NOMO-1 treated with DMSO at 0.1 percent for 48 hours (cell line): ENCODE data around the gene GBP1.
"Not testable (repeated sequence)": the region's sequence is repeated elsewhere in the genome, so short reads cannot be mapped to it uniquely, and the experiment has no call there.

Experiments used
- DNase-seq: peaks from one replicate; lab custom pipeline; 2025; ENCODE audit not compliant: unreplicated experiment; lab: John Stamatoyannopoulos, UW

GBP1 gene

DNA sequence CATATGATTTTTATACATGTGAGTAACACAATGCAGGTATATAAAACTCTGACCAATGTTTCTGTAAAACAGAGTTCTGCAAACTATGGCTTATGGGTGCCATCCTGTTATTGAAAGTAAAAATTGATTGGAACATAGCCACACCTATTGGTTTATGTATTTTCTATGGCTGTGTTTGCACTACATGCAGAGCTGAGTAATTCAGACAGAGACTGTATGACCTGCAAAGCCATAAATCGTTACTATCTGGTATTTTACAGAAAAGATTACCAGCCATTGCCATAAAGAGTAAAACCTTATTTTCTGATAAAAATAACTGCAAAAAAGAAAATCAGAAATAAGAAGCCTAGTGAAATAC is 13.1 kb downstream of the GBP1 start:
- DNase-seq = no peak

DNA sequence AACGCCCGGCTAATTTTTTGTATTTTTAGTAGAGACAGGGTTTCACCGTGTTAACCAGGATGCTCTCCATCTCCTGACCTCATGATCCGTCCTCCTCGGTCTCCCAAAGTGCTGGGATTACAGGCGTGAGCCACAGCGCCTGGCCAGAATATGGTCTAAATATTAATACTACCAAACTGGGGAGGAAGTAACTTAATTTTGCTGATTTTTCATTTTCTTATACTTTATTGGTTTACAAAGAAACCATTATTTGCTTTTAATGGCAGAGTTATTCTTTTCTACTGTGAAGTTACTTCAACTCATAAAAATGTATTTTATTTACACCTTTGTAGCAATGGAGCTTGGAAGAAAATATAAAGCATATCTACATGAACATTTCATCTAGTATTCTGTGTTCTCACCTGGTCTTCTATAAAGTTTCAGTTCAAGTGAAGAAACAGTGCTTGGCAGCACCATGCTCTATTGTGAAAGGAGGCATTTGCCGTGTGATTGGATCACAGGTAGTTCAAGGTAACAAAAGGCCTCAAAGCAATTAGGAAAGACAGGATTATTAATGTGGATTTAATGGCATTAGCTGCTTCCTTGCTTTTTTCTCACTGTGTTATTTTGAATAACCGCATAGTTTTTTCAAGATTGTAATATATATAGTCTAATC is 13.6 kb downstream of the GBP1 start:
- DNase-seq = no peak

DNA sequence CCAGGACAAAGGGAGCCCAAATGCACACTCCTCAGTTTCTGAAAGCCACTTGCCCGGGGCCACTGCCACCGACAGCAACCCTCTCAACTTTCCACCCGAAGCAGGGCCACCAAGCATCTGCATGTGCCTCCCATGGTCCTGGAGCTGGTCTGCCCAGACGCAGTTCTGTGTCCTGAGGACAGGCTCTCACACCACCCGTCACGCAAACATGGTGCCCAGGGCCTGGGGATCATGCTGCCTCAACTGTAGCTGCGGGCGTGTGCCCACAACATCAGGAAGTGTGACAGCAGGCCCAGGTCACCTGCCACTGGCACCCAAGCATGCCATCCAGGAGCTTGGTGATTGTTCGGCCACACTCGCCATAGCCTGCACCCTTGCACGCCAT is 14.4 kb downstream of the GBP1 start:
- DNase-seq = no peak

DNA sequence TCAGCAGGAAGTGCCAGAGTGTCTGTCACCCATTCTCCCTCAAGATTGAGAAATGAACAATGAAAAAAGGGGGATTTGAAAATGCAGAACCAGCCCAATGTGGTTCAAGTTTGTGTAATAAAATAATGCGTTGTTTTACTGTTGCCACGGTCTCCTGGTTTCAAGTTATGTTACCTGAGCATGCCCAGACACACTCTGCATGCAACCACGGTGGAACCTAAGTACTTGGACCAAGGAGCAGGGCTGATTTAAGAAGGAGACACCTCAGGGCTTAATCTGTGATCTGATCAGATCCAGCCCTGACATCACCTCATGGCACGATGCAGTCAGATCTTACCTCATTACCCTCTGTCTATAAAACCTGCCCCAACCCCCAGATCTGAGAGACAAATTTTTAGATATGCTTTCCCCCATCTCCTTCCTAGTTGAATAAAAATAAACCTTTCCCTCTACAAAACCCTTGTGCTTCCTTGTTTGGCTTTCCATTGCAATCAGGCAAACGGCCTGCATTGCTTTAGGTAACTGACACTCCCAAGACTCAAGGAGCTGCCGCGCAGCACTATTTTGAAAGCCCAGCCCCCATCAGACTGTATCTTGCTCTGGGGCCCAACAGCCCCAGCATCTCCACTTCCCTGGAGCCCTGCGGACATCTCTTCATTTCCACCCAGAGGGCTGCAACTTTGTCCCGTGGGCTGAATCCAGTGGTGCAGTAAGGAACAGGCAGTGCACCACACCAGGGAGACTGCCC is 14.9 kb downstream of the GBP1 start:
- DNase-seq = peak; percentile 62

DNA sequence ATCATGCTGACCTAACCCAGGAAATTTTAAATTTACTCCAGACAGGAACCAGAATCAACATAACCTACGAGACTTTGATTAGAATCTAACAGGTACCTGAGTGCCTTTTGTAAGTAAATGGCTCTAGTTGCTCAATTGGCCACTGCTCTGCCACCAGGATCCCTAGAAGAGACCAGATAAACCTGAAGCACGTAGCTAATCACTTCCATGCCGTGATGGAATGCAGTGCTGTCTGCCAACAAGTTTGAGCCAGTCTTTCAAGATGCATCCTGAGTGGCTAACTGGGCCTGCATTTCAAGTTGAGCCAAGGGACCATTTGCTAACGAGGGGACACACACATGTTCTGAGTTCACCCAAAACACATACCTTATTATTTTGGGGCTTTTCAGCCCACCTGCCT is 15.8 kb downstream of the GBP1 start:
- DNase-seq = not testable (repeated sequence)

DNA sequence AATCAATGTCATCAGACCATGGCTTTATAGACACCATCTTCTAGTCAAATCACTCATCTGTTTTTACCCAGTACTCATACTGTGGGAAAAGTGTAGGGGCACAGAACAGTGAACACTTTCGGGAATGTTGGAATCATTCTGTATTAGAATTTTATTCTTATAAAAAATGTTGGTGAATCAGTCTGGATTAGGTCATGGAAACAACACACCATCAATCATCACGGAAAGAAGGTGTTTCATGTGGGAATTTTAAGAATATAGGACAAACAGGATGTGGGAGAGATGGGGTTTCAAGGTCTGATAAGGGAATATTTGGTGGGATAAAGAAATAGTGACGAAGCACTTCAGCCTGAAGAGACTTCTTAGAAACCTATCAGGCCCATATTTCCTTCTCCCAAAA is 17.3 kb downstream of the GBP1 start:
- no peak for DNase-seq

DNA sequence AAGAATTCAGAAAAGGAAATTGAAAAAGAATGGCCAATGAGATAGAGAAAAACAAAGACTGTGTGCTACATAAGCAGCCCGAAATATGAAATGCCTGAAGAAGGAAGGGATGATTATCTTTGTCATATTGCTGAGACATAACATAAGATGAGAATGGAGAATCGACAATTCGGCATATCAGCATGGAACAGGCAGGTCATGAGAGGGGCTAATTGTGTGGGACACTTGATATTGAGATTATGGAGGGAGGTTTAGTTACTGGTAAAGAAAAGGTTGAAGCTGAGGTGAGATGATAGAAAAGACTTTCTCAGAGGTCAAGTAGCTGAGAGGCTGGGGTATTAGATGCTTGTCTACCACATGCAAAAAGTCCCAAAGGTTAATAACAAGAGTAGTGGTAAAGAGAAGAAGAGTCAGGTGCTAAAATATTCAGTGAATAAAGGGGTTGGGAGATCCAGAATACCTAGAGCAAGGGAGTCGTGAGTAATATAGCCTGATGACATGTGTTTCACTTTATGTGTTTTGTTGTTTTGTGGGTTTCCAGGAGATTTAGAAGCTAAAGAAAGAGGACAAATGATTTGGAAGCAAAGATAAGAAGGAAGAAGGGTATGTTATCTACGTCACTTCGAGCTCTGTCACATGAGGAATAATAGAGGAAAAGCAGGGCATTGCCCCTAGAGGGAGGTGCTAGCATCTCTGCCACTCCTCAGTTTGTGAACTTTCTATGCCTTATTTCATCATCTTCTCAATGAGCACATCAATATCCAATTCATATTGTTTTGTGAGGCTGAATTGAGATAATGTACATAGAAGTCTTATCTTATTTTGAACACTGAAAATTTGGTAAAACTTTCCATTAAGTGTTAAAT is 18.5 kb downstream of the GBP1 start:
- DNase-seq = not testable (repeated sequence)

DNA sequence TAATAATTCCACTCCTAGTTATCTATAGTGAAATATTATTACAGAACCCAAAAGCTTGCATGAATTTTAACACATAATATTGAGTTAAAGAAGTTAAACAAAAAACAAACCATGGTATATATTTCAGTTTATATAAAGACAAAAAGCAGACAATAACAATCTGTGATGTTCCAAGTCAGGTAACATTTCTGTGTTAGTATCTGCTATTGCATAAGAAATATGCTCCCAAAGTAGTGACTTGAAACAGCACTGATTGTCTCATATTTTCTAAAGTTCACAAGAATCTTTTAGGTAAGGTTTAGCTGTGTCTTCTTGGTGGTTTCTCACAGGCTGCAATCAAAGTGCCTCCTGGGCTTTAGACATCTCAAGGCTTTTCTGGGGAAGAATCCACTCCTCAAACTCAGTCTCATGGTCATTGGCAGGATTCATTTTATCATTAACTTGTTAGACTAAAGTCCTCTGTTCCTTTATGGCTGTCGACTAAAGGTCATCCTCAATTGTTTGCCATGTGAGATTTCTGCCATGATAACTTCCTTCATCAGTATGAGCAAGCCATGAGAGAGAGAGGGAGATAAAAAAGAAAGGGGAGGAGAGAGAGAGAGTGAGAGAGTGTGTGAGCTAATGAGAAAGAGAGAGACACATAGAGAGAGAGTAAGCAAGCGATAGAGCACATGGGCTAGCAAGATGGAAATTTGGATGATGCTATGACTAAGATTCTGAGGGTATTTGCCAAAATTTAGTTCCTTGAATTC is 19.9 kb downstream of the GBP1 start:
- no peak for DNase-seq

DNA sequence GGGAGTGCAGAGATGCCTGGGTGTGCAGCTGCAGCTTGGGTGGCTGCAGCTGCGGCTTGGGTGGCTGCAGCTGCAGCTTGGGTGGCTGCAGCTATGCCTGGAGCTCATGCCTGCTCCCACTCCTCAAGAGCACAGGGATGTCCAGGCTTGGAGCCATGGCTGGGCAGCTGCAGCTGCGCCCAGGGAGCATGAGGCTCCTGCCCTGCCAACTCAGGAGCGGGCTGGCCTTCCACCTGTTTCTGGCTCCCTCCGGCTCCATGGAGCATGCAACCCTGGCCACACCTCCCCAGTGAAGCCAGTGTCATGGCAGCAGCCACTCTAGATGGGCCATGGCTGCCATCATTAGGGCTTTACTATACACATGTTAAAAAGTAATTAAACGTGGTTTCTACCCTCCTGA is 21.1 kb downstream of the GBP1 start:
- no peak for DNase-seq

DNA sequence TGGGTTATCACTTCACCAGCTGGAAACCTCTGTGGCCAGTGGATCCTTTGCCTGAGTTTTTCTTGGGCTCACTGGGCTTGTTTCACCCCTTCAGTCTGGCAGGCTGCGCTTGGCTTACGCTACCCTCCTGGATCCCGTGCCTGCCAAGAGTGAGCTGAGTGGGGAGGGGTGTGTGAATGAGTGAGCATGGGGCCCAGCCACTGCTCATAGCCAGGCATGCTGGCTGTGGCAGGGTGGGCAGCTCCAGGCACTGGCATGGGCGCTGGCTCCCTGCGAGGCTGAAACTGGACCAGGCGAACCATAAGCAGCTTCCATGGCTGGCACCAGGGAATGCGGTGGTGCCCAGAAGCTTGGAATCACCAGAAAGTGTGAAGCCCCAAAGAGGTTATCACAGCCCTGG is 22.5 kb downstream of the GBP1 start:
- no peak for DNase-seq

DNA sequence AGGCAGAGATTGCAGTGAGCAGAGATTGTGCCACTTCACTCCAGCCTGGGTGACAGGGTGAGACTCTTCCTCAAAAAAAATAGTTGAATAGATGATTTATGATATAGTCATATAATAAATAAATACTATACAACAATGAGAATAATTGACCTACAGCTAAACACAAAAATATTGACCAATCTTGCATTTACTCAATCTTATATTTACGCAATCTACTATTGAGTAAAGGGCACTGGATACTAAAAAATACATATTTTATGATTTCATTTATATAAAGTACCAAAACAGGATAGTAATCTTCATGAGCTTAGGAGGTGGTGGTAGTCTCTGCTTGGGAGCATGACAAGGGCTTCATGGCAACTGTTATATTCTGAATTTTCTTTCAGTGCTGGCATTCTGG is 23.3 kb downstream of the GBP1 start:
- no peak for DNase-seq

DNA sequence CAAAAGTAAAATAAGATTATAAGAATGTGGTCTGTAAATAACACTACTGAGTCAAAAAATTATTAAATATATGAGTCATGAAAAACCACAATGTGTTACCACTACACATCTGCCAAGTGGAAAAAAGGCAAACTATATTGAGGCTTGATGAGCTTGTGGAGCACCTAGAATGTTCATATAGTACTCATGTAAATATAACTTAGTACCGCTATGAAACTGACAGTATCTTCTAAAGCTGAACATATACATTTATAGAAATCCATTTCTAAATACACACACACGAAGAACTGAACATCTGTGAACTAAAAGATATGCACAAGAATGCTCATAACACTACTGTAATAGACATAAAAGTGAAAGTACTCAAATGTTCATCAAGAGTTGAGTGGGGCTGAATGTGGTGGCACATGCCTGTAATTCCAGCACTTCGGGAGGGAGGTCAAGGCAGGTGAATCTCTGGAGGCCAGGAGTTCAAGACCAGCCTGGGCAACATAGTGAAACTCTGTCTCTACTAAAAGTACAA is 23.8 kb downstream of the GBP1 start:
- no peak for DNase-seq

DNA sequence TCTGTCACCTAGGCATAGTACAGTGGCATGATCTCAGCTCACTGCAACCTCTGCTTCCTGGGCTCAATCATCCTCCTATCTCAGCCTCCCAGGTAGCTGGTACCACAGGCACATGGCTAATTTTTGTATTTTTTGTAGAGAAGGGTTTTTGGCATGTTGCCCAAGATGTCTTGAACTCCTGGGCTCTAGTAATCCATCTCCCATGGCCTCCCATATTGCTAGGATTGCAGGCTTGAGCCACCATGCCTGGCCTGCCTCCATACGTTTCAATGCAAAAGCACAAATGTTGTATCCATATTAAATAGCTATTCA is 24.7 kb downstream of the GBP1 start:
- no peak for DNase-seq

DNA sequence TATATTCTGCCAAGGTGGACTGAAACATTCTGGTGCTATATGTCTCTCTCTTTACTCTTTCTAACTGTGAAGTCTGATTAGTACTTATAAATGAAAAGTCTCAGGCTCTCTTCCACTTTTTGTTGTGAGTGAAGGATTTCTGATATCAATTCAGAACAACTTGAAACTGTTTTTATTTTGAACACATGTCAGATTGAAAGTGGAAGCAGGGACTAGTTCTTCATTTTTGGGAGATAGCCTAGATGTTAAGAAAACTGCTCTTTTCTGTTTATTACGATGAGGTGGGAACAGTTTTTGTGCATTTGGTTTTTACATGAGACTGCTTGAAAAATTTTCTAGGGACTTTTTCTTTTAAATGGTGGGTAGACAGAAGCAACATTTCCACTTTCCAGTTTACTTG is 27.8 kb downstream of the GBP1 start:
- DNase-seq = peak; percentile 8

DNA sequence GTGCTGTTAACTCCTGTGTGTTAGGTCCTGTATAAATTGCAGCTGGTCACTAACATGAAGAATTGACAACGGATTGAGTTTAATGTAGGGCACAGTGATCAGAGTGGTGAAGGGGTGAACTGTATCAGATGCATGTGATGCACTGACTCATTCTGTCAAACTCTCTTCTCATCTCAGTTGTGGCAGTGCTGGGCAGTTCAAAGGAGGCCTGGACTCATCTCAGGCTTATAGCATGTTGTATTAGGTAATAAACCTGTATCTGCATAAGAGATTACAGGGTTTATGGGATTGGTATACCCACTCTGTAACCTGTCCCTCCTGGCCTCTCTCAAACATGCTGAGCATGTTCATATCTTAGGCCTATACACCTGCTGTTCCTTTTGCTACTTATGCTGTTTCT is 29.9 kb downstream of the GBP1 start:
- no peak for DNase-seq

DNA sequence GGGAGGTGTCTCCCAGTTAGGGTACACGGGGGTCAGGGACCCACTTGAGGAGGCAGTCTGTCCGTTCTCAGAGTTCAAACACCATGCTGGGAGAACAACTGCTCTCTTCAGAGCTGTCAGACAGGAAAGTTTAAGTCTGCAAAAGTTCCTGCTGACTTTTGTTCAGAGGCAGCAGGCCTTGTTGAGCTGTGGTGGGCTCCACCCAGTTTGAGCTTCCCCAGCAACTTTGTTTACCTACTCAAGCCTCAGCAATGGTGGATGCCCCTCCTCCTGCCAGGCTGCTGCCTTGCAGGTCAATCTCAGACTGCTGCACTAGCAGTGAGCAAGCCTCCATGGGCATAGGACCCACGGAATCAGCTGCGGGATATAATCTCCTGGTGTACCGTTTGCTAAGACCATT is 31.0 kb downstream of the GBP1 start:
- not testable (repeated sequence) for DNase-seq

DNA sequence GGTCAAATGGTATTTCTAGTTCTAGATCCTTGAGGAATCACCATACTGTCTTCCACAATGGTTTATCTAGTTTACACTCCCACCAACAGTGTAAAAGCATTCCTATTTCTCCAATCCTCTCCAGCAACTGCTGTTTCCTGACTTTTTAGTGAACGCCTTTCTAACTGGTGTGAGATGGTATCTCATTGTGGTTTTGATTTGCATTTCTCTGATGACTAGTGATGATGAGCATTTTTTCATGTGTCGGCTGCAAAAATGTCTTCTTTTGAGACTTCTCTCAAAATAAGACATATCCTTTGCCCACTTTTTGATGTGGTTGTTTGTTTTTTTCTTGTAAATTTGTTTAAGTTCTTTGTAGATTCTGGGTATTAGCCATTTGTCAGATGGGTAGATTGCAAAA is 36.0 kb downstream of the GBP1 start:
- not testable (repeated sequence) for DNase-seq

DNA sequence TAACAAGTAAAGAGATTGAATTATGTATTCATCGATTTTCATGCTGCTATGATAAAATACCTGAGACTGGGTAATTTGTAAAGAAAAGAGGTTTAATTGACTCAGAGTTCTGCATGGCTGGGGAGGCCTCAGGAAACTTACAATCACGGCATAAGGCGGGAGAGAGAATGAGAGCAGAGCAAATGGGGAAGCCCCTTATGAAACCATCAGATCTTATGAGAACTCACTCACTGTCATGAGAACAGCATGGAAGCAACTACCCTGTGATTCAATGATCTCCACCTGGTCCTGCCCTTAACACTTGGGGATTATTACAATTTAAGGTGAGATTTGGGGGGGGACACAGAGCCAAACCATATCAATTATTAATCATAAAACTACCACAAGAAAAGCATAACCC is 39.1 kb downstream of the GBP1 start:
- DNase-seq = no peak

DNA sequence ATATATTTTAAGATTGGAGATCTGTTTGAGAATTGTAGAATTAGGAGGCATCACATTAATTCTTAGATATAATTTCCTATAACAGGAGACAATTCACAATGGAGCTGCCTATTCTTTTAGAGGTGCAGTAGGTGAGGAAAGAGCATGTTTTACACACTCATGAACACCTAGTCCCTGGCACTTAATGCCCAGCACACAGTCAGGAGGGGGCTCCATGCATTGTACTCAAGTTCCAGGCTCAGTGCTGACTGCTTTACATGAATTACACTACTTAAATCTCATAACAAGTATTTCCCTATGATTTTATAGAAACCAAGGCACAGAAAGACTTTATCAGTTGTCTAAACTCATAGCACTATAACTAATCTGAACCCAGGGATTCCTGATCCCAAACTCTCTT is 42.0 kb downstream of the GBP1 start:
- DNase-seq = no peak

DNA sequence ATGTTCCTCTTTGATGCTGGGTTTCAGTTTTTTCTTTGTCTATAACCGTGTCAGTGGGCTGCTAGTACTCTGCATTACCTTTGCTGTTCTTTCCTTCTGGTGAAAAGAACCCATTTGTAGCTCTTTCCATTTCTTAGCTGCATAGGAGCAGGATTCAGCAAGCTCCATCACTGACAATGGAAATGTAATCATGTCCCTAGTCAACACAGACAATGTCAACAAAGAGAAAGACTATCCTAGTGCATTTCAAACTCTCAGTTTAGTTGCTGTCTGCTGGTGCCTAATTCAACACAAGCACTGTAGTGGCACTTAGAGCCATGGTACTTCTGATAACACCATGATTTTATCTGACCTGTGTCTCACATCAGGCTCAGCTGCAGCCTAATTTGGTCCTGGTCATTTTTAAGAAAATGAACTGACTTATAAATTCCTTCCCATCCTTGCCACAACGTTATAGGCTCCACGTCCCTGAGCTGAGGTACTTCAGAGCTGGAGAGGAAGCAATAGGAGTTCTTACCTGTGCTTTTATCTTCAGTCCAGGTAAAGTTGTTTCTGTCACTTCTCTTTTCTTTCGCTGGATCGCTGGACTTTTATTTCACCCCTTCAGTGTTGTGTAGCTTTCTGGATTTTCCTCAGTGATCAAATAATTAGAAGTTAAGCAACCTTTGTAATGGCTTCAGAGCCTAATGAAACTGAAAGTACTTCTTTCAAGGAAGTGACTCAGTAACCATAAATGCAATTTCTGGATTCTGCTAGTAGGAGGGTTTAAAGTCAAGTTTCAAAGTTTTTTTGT is 42.6 kb downstream of the GBP1 start, which contains the start of gene GBP3:
Gene GBP3 (minus strand): TSS at position 700 of the 793 bp plus-strand sequence. CDS start 2,145 bp downstream, outside the sequence.
- DNase-seq = peak; percentile 89
